Right lobe of liver (tissue), 6 donors: ENCODE measurements around the gene SYPL1. TPM values are rescaled to one million over a fixed set of nuclear protein-coding genes. Genes with fewer than 3 reads are reported as not detected.

Experiments
- ATAC-seq, 4 donors: fragments of 200-7000 bp; cut with Tn5 transposase; one replicate each; pipeline ENCODE4 v1.9.1; 2020; ENCODE audit warnings: mild to moderate bottlenecking in 4 of 4, moderate library complexity in 4 of 4
- DNase-seq, 3 donors: peaks; one replicate each; pipeline ENCODE4 v3.0.0-alpha.2; 2020
- H3K27ac ChIP-seq, 3 donors: fragments of 200-600 bp; one replicate each; pipeline ENCODE4 v1.8.0; 2022
- H3K27me3 ChIP-seq, 2 donors: fragments of 200-600 bp; one replicate each; pipeline ENCODE4 v1.8.0; 2022
- H3K36me3 ChIP-seq, 4 donors: fragments of 200-600 bp; sonication (generic) in 1 of 4; one replicate each; pipeline versions ENCODE4 v1.5.1 to v1.8.0; 2017 to 2022; ENCODE audit warnings: control low read depth in 1 of 4
- H3K4me1 ChIP-seq, 4 donors: fragments of 200-600 bp; sonication (generic) in 1 of 4; one replicate each; pipeline versions ENCODE4 v1.5.1 to v1.8.0; 2017 to 2022; ENCODE audit warnings: control low read depth in 1 of 4
- H3K4me3 ChIP-seq, 3 donors: fragments of 200-600 bp; one replicate each; pipeline ENCODE4 v1.8.0; 2022
- H3K9me3 ChIP-seq, 4 donors: fragments of 200-600 bp; sonication (generic) in 1 of 4; one replicate each; pipeline versions ENCODE4 v1.5.1 to v1.8.0; 2017 to 2022; ENCODE audit warnings: control low read depth in 1 of 4
- CTCF ChIP-seq, 4 donors: fragments of 200-600 bp in 3 of 4; fragments of 450-650 bp in 1 of 4; IDR thresholded peaks; one replicate each; pipeline versions ENCODE4 v1.5.1 to v1.8.0; 2016 to 2022; ENCODE audit warnings: antibody characterized with exemption in 4 of 4, mild to moderate bottlenecking in 2 of 4
- POLR2A ChIP-seq: fragments of 450-650 bp; IDR thresholded peaks from one replicate; pipeline ENCODE4 v1.6.1; 2017; ENCODE audit warnings: antibody characterized with exemption, mild to moderate bottlenecking
- WGBS: methylation state at CpG from one replicate; pipeline ENCODE4 v1.1.6; 2018; ENCODE audit warnings: low coverage, low lambda C conversion rate; ENCODE audit not compliant: insufficient coverage; ENCODE audit errors: missing lambda C conversion rate; 5-methylcytosine and 5-hydroxymethylcytosine counted together
- intact Hi-C, 2 donors: fragments of 100-400 bp; cut with DNase I; formaldehyde crosslinking; loops; one replicate each; pipeline versions ENCODE4 v1.11.2 to v1.14.1; 2022
- total RNA-seq, 6 experiments: library from RNA; depleted of rRNA in 2 of 6; stranded (reverse); fragments of >200 nt in 2 of 6; fragmentation: NEBNext Ultra II Directional in 3 of 6; extraction: Animal tissue kit (Norgen Biotek cat#: 25700) in 3 of 6; gene quantifications; one replicate each; pipeline versions ENCODE4 v1.1.0 to v1.2.4, GENCODE V29; 2016 to 2023
- donor health status: DM: no; HTN: yes; CAD: no.
- donor health status: DM: no; HTN: no; CAD: no.
- donor health status: DM: no; HTN: no; CAD: no.
- donor health status: DM: no; HTN: yes; CAD: no.
- donor health status: DM: no; HTN: yes; CAD: no.

Gene SYPL1
- total RNA-seq, 6 experiments from 2014 or later, result 29.5 to 43.0 (median 37.1) TPM

GRCh38 chr7:106047818-106048705 lies 64.0 kb downstream of the SYPL1 start:
- H3K4me3 ChIP-seq, result no peak overlapping the region
- intact Hi-C loops, result loop anchor here (10.0 kb wide), 2 partner anchors 283 to 393 kb away; no protein-coding TSS in a partner anchor
- no peaks in the 10 kb centered on the region for H3K9me3 ChIP-seq
- no peak for TF ChIP-seq CTCF (IDR thresholded peaks at IDR 0.05)
- no peak for TF ChIP-seq POLR2A
- H3K36me3 ChIP-seq, result no peaks in the 10 kb centered on the region
- H3K27ac ChIP-seq, result no peak overlapping the region
- ATAC-seq, result no peak
- no peaks in the 10 kb centered on the region for H3K27me3 ChIP-seq
- H3K4me1 ChIP-seq, result no peaks in the 10 kb centered on the region
- no peak for DNase-seq
- 71% methylated on average over 9 of the region's 10 CpGs for WGBS

GRCh38 chr7:106047184-106047583 lies 64.9 kb downstream of the SYPL1 start:
- H3K4me1 ChIP-seq, result peaks cover 0 to 7% (median 0%) of the 10 kb centered on the region in 4 donors
- 75% methylated on average over 5 of the region's 5 CpGs for WGBS
- no peak overlapping the region for H3K27ac ChIP-seq
- H3K9me3 ChIP-seq, result no peaks in the 10 kb centered on the region
- TF ChIP-seq CTCF (IDR thresholded peaks at IDR 0.05), result no peak
- no peak for TF ChIP-seq POLR2A
- H3K4me3 ChIP-seq, result no peak overlapping the region
- intact Hi-C loops, result loop anchor here (10.0 kb wide), 2 partner anchors 282 to 392 kb away; no protein-coding TSS in a partner anchor
- no peaks in the 10 kb centered on the region for H3K27me3 ChIP-seq
- no peak for DNase-seq
- no peaks in the 10 kb centered on the region for H3K36me3 ChIP-seq
- no peak for ATAC-seq

GRCh38 chr7:106045586-106045985 lies 66.5 kb downstream of the SYPL1 start:
- Histone ChIP-seq H3K36me3 (no peaks in the 10 kb centered on the region), H3K4me3 (no peak overlapping the region), H3K9me3 (no peaks in the 10 kb centered on the region), H3K27ac (no peak overlapping the region), H3K4me1 (peaks cover 0 to 7% (median 0%) of the 10 kb centered on the region in 4 donors), H3K27me3 (no peaks in the 10 kb centered on the region)
- intact Hi-C loops, result loop anchor here (10.0 kb wide), 2 partner anchors 281 to 391 kb away; no protein-coding TSS in a partner anchor
- WGBS, result 73% methylated on average over 1 of the region's 1 CpG
- DNase-seq (no peak), ATAC-seq (no peak)
- TF ChIP-seq CTCF (IDR thresholded peaks at IDR 0.05) (no peak), POLR2A (no peak)

GRCh38 chr7:106045139-106045538 lies 67.0 kb downstream of the SYPL1 start:
- TF ChIP-seq POLR2A (no peak), CTCF (IDR thresholded peaks at IDR 0.05) (no peak)
- intact Hi-C loops, result loop anchor here (10.0 kb wide), 2 partner anchors 280 to 390 kb away; no protein-coding TSS in a partner anchor

More at GRCh38 chr7:106045139-106045538, 67.0 kb downstream of the SYPL1 start:
- 39% methylated on average over 2 of the region's 2 CpGs for WGBS
- no peak overlapping the region for H3K4me3 ChIP-seq
- no peak overlapping the region for H3K27ac ChIP-seq
- H3K36me3 ChIP-seq, result no peaks in the 10 kb centered on the region
- DNase-seq (no peak), ATAC-seq (no peak)
- H3K27me3 ChIP-seq, result no peaks in the 10 kb centered on the region
- H3K4me1 ChIP-seq, result peaks cover 0 to 7% (median 0%) of the 10 kb centered on the region in 4 donors
- H3K9me3 ChIP-seq, result no peaks in the 10 kb centered on the region
